ENCODE measurements around the gene KAZN. TPM values are rescaled to one million over a fixed set of nuclear protein-coding genes. Genes with fewer than 3 reads are reported as not detected.
A peak's percentile ranks its signal among the peaks of the same experiment; 100 is the strongest.

Gene KAZN
- 7.0 and 9.7 TPM in 2 replicates for total RNA-seq (2014; rRNA removed; shearing (Covaris generic); ENCODE audit: low replicate concordance)

- in situ Hi-C loops (cut with HindIII; ENCODE audit: low pct_unique_long_range_greater_than_20kb, low sequenced_read_pairs): no loop called here
- peak; percentile 72 for DNase-seq (ENCODE audit: low read depth)
These were observed at the start of gene KAZN for GRCh38 chr1:14598498-14599182. Gene KAZN, plus strand, starts transcription at chr1:14598685.

- DNase-seq (ENCODE audit: low read depth): peak; percentile 64
- in situ Hi-C loops (cut with HindIII; ENCODE audit: low pct_unique_long_range_greater_than_20kb, low sequenced_read_pairs): no loop called here
These were observed 48.4 kb upstream of the KAZN start for GRCh38 chr1:14549897-14550620.

GRCh38 chr1:14551386-14551785, 47.1 kb upstream of the KAZN start:
- no peak for DNase-seq (ENCODE audit: low read depth)
- in situ Hi-C loops (cut with HindIII; ENCODE audit: low pct_unique_long_range_greater_than_20kb, low sequenced_read_pairs): no loop called here

GRCh38 chr1:14552246-14552965, 46.1 kb upstream of the KAZN start:
- in situ Hi-C loops (cut with HindIII; ENCODE audit: low pct_unique_long_range_greater_than_20kb, low sequenced_read_pairs): no loop called here
- peak; percentile 57 for DNase-seq (ENCODE audit: low read depth)

GRCh38 chr1:14553711-14554110, 44.8 kb upstream of the KAZN start:
- DNase-seq (ENCODE audit: low read depth): peak; percentile 98
- in situ Hi-C loops (cut with HindIII; ENCODE audit: low pct_unique_long_range_greater_than_20kb, low sequenced_read_pairs): no loop called here

- in situ Hi-C loops (cut with HindIII; ENCODE audit: low pct_unique_long_range_greater_than_20kb, low sequenced_read_pairs): no loop called here
These were observed 43.4 kb upstream of the KAZN start for GRCh38 chr1:14555091-14555490.

GRCh38 chr1:14561014-14561693, 37.3 kb upstream of the KAZN start:
- DNase-seq (ENCODE audit: low read depth): peak; percentile 34
- in situ Hi-C loops (cut with HindIII; ENCODE audit: low pct_unique_long_range_greater_than_20kb, low sequenced_read_pairs): no loop called here

More at GRCh38 chr1:14555091-14555490, 43.4 kb upstream of the KAZN start:
- DNase-seq (ENCODE audit: low read depth): no peak

GRCh38 chr1:14565090-14565489, 33.4 kb upstream of the KAZN start:
- in situ Hi-C loops (cut with HindIII; ENCODE audit: low pct_unique_long_range_greater_than_20kb, low sequenced_read_pairs): no loop called here
- DNase-seq (ENCODE audit: low read depth): no peak

- no peak for DNase-seq (ENCODE audit: low read depth)
- in situ Hi-C loops (cut with HindIII; ENCODE audit: low pct_unique_long_range_greater_than_20kb, low sequenced_read_pairs): no loop called here
These were observed 31.4 kb upstream of the KAZN start for GRCh38 chr1:14567056-14567455.

- DNase-seq (ENCODE audit: low read depth): no peak
- in situ Hi-C loops (cut with HindIII; ENCODE audit: low pct_unique_long_range_greater_than_20kb, low sequenced_read_pairs): no loop called here
These were observed 30.6 kb upstream of the KAZN start for GRCh38 chr1:14567903-14568302.

GRCh38 chr1:14568716-14569355, 29.6 kb upstream of the KAZN start:
- in situ Hi-C loops (cut with HindIII; ENCODE audit: low pct_unique_long_range_greater_than_20kb, low sequenced_read_pairs): no loop called here
- no peak for DNase-seq (ENCODE audit: low read depth)

- DNase-seq (ENCODE audit: low read depth): no peak
- in situ Hi-C loops (cut with HindIII; ENCODE audit: low pct_unique_long_range_greater_than_20kb, low sequenced_read_pairs): no loop called here
These were observed 28.0 kb upstream of the KAZN start for GRCh38 chr1:14570514-14570913.

GRCh38 chr1:14571810-14572767, 26.4 kb upstream of the KAZN start:
- no peak for DNase-seq (ENCODE audit: low read depth)
- in situ Hi-C loops (cut with HindIII; ENCODE audit: low pct_unique_long_range_greater_than_20kb, low sequenced_read_pairs): no loop called here

- in situ Hi-C loops (cut with HindIII; ENCODE audit: low pct_unique_long_range_greater_than_20kb, low sequenced_read_pairs): no loop called here
- no peak for DNase-seq (ENCODE audit: low read depth)
These were observed 25.6 kb upstream of the KAZN start for GRCh38 chr1:14572861-14573260.

GRCh38 chr1:14576155-14576554, 22.3 kb upstream of the KAZN start:
- in situ Hi-C loops (cut with HindIII; ENCODE audit: low pct_unique_long_range_greater_than_20kb, low sequenced_read_pairs): no loop called here
- no peak for DNase-seq (ENCODE audit: low read depth)

- no peak for DNase-seq (ENCODE audit: low read depth)
- in situ Hi-C loops (cut with HindIII; ENCODE audit: low pct_unique_long_range_greater_than_20kb, low sequenced_read_pairs): no loop called here
These were observed 21.2 kb upstream of the KAZN start for GRCh38 chr1:14577261-14577660.

GRCh38 chr1:14578156-14578555, 20.3 kb upstream of the KAZN start:
- in situ Hi-C loops (cut with HindIII; ENCODE audit: low pct_unique_long_range_greater_than_20kb, low sequenced_read_pairs): no loop called here

More at GRCh38 chr1:14578156-14578555, 20.3 kb upstream of the KAZN start:
- DNase-seq (ENCODE audit: low read depth): peak; percentile 8
